GM23248 (cell line): ENCODE data around the gene ZSWIM6. TPM values are rescaled to one million over a fixed set of nuclear protein-coding genes. Genes with fewer than 3 reads are reported as not detected.

Experiments used
- DNase-seq: peaks from one replicate; pipeline ENCODE4 v3.0.0-alpha.2; 2015
- H2AFZ ChIP-seq: fragments of 200-600 bp; sonication (generic); 2 replicates; pipeline ENCODE4 v1.6.1; 2016; ENCODE audit warnings: antibody characterized with exemption
- H3F3A ChIP-seq: fragments of 200-600 bp; sonication (generic); 2 replicates; pipeline ENCODE4 v1.6.1; 2016; ENCODE audit warnings: mild to moderate bottlenecking, antibody characterized with exemption, mixed run types; ENCODE audit not compliant: insufficient read depth
- H3K27ac ChIP-seq: fragments of 200-600 bp; sonication (generic); 2 replicates; pipeline ENCODE4 v1.5.1; 2016; ENCODE audit warnings: mild to moderate bottlenecking
- H3K27me3 ChIP-seq: fragments of 200-600 bp; sonication (generic); replicated peaks from 2 replicates; pipeline ENCODE4 v1.6.1; 2016; ENCODE audit warnings: mild to moderate bottlenecking; ENCODE audit not compliant: insufficient read depth
- H3K36me3 ChIP-seq: fragments of 200-600 bp; sonication (generic); 2 replicates; pipeline ENCODE4 v1.6.1; 2016; ENCODE audit warnings: low read depth, mild to moderate bottlenecking
- H3K4me1 ChIP-seq: fragments of 200-600 bp; sonication (generic); 2 replicates; pipeline ENCODE4 v1.6.1; 2016; ENCODE audit warnings: mild to moderate bottlenecking; ENCODE audit not compliant: insufficient read depth
- H3K4me2 ChIP-seq: fragments of 200-600 bp; sonication (generic); one replicate; pipeline ENCODE4 v1.6.1; 2016; ENCODE audit warnings: mild to moderate bottlenecking; ENCODE audit not compliant: unreplicated experiment
- H3K4me3 ChIP-seq: fragments of 200-600 bp; sonication (generic); 2 replicates; pipeline ENCODE4 v1.5.1; 2016; ENCODE audit warnings: mild to moderate bottlenecking
- H3K79me2 ChIP-seq: fragments of 200-600 bp; sonication (generic); 2 replicates; pipeline ENCODE4 v1.6.1; 2016; ENCODE audit warnings: mild to moderate bottlenecking; ENCODE audit not compliant: insufficient read depth
- H3K9ac ChIP-seq: fragments of 200-600 bp; sonication (generic); 2 replicates; pipeline ENCODE4 v1.6.1; 2016; ENCODE audit warnings: mild to moderate bottlenecking
- H3K9me2 ChIP-seq: fragments of 200-600 bp; sonication (generic); 2 replicates; pipeline ENCODE4 v1.6.1; 2016; ENCODE audit warnings: mixed run types, mild to moderate bottlenecking, moderate library complexity; ENCODE audit not compliant: insufficient read depth
- H3K9me3 ChIP-seq: fragments of 200-600 bp; sonication (generic); one replicate; pipeline ENCODE4 v1.6.1; 2017; ENCODE audit warnings: low read depth
- H4K20me1 ChIP-seq: fragments of 200-600 bp; sonication (generic); 2 replicates; pipeline ENCODE4 v1.6.0; 2016; ENCODE audit not compliant: insufficient read depth
- EZH2 ChIP-seq: fragments of 200-600 bp; sonication (generic); IDR thresholded peaks from 2 replicates; pipeline ENCODE4 v1.6.1; 2018; ENCODE audit warnings: antibody characterized with exemption, mild to moderate bottlenecking; ENCODE audit not compliant: insufficient read depth, poor library complexity, severe bottlenecking
- EZH2phosphoT487 ChIP-seq: fragments of 200-600 bp; sonication (generic); IDR thresholded peaks from 2 replicates; pipeline ENCODE4 v1.6.1; 2018; ENCODE audit warnings: antibody characterized with exemption, moderate library complexity, mild to moderate bottlenecking, low read depth; ENCODE audit not compliant: insufficient read depth
- WGBS, 2 experiments: methylation state at CpG; one replicate each; pipeline ENCODE4 v1.1.6; 2015 to 2017; ENCODE audit warnings: low lambda C conversion rate in 2 of 2, low coverage in 1 of 2; ENCODE audit errors: missing lambda C conversion rate in 2 of 2; 5-methylcytosine and 5-hydroxymethylcytosine counted together
- in situ Hi-C: fragments of 300-500 bp; cut with MboI; formaldehyde crosslinking; loops from 2 replicates; pipeline ENCODE4 v1.15.0; 2020
- polyA plus RNA-seq: library from polyadenylated mRNA; unstranded; fragments of >200 nt; fragmentation: Nextera tagmentation; extraction: Ambion mirVana; gene quantifications from 2 replicates; pipeline ENCODE4 v1.2.1, GENCODE V29; 2016
- total RNA-seq: library from RNA; depleted of rRNA; stranded (reverse); fragments of >200 nt; shearing (Covaris generic); gene quantifications from 2 replicates; pipeline ENCODE4 v1.2.3, GENCODE V29; 2014

ZSWIM6 gene
- total and polyA plus RNA-seq, 2 experiments from 2014 or later, result 1.5 to 4.8 TPM

DNA sequence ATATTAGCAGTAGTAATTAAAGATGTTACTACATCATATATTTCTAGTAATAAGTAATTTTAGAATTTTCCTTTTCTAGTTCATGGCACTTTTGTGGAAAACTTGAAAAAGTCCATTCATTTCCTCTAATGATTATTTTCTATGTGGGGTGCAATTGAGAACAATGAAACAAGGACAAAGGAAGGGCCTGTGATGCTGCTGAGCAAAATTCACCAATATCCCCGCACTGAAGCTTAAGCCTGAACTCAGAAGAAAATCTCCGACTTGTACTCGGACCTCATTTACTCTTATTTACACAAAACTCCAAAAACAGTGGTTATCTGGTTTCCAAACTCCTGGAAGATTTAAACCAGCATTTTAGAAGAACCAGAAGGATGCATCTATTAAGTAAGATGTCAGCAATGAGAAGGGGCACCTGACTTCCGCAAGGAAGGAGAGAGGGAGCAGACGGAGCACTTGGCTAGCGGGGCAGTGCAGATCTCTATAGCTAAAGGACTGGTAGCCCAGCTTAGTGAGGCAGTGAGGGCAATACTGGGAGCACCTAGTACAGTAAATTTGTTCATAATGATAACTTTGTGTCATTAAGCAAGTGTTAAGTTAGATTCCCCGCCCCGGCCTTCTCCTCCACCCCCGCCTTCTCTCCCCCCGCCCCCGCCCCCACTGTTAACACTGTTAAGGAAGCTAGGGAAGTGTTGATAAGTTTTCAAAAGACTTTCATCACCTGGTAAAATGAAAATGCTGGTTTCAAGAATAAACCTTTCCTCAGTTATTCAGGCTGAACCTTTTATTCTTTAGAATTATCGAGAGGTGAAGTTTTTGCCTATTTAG, 123.3 kb downstream of the ZSWIM6 start:
- DNase-seq, result no peak
- H3K27ac ChIP-seq, result no peak overlapping the region
- no peak overlapping the region for H3K4me3 ChIP-seq
- no peaks in the 10 kb centered on the region for H3K9me3 ChIP-seq
- no peak overlapping the region for H2AFZ ChIP-seq
- H3K4me2 ChIP-seq, result no peak overlapping the region
- peaks cover 88% of the 10 kb centered on the region for H3K79me2 ChIP-seq
- H3K27me3 ChIP-seq, result no peaks in the 10 kb centered on the region
- H4K20me1 ChIP-seq, result no peaks in the 10 kb centered on the region
- in situ Hi-C loops, result no loop called here
- WGBS, 2 experiments, result 87 to 93% methylated on average over 11 to 12 of the region's 12 CpGs
- H3K4me1 ChIP-seq, result peaks cover 13% of the 10 kb centered on the region
- peaks cover 22% of the 10 kb centered on the region for H3F3A ChIP-seq
- H3K36me3 ChIP-seq, result no peaks in the 10 kb centered on the region
- H3K9ac ChIP-seq, result no peak overlapping the region
- H3K9me2 ChIP-seq, result no peaks in the 10 kb centered on the region
- TF ChIP-seq EZH2phosphoT487 (no peak), EZH2 (no peak)

DNA sequence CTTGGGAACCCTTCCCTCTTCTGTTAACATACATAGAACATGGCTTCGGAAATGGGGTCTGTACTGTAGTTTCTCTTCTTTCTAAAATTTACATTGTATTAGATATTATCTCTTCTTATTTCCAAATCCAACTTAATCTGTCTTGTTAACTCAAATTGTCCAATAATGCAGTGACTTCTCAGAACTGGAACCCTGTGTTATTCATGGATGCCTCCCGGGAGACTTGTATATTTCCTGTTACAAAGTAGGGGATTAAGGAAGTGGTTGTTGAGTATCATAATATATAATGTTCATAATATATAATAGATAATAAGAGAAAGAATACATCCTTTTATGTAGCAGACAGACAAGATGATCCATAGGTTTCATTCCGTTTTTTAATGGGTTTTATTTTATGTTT, 128.4 kb downstream of the ZSWIM6 start:
- no peak overlapping the region for H3K4me3 ChIP-seq
- H3K27me3 ChIP-seq, result no peaks in the 10 kb centered on the region
- no peak overlapping the region for H3K9ac ChIP-seq
- no peak overlapping the region for H3K27ac ChIP-seq
- TF ChIP-seq EZH2phosphoT487 (no peak), EZH2 (no peak)
- no peak for DNase-seq
- H3K4me2 ChIP-seq, result no peak overlapping the region
- no peaks in the 10 kb centered on the region for H3K9me2 ChIP-seq
- H3K79me2 ChIP-seq, result peaks cover 97% of the 10 kb centered on the region
- H3K9me3 ChIP-seq, result no peaks in the 10 kb centered on the region
- H3F3A ChIP-seq, result no peaks in the 10 kb centered on the region
- in situ Hi-C loops, result no loop called here
- WGBS, 2 experiments, result 96 to 97% methylated on average over 3 of the region's 3 CpGs
- H3K36me3 ChIP-seq, result no peaks in the 10 kb centered on the region
- no peak overlapping the region for H2AFZ ChIP-seq
- H4K20me1 ChIP-seq, result no peaks in the 10 kb centered on the region; the same call in 1 of the 2 replicates
- peaks cover 15% of the 10 kb centered on the region; the same call in 1 of the 2 replicates for H3K4me1 ChIP-seq

DNA sequence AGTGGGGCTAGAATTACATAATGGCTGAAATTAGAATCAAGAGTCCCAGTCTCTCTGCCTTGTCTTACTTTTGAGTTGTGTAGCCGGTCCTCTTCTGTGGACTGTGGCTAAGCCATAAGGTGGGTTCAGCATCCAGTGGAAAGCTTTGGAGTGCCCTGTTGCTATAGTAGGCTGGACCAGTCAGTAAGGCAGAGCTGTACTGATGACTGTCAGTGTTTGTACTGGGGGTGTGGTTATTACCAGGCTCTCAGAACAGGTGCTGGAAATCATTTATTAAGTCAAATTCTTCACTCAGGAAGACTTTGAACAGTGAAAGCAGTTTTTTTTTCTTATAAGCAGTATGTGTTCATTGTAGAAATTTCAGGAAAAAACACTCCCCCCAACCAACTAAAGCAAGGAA, 129.4 kb downstream of the ZSWIM6 start:
- no peaks in the 10 kb centered on the region for H3K36me3 ChIP-seq
- no peak overlapping the region for H3K9ac ChIP-seq
- H4K20me1 ChIP-seq, result no peaks in the 10 kb centered on the region; the same call in 1 of the 2 replicates
- no peaks in the 10 kb centered on the region for H3K9me3 ChIP-seq
- in situ Hi-C loops, result no loop called here
- no peaks in the 10 kb centered on the region for H3F3A ChIP-seq
- peaks cover 21% of the 10 kb centered on the region for H3K4me1 ChIP-seq
- DNase-seq, result no peak
- no peak for TF ChIP-seq EZH2
- no peak for TF ChIP-seq EZH2phosphoT487
- H3K79me2 ChIP-seq, result peaks cover 98% of the 10 kb centered on the region
- H3K27me3 ChIP-seq, result no peaks in the 10 kb centered on the region
- no peak overlapping the region for H3K27ac ChIP-seq
- no peaks in the 10 kb centered on the region for H3K9me2 ChIP-seq
- 100% methylated on average over 1 of the region's 1 CpG for WGBS, 2 experiments
- no peak overlapping the region for H3K4me3 ChIP-seq
- H3K4me2 ChIP-seq, result no peak overlapping the region
- H2AFZ ChIP-seq, result no peak overlapping the region

DNA sequence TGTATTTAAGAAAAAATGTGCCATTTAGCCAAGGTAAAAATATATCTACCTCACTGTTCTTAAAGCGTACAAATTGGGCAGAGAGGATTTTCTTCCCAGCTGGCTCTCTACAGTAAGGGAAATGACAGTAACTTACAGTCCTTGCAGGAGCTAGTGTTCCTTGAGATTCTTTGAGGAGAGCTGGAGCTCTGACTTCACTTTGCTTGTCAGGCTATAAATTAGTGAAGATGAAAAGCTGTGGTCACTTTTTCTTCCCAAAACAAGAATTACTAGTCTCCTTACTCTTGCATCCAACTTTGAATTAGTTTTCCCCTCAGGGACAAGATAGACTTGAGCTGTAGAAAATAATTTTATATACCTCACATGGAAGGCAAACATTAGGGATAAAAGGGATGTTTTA, 129.9 kb downstream of the ZSWIM6 start:
- H3K4me2 ChIP-seq, result no peak overlapping the region
- no peaks in the 10 kb centered on the region for H3K36me3 ChIP-seq
- TF ChIP-seq EZH2 (no peak), EZH2phosphoT487 (no peak)
- WGBS, 2 experiments, result 97 to 100% methylated on average over 1 of the region's 1 CpG
- H3K9me3 ChIP-seq, result no peaks in the 10 kb centered on the region
- peaks cover 24% of the 10 kb centered on the region for H3K4me1 ChIP-seq
- no peaks in the 10 kb centered on the region for H3F3A ChIP-seq
- H3K27ac ChIP-seq, result no peak overlapping the region
- in situ Hi-C loops, result no loop called here
- H3K9me2 ChIP-seq, result no peaks in the 10 kb centered on the region
- H2AFZ ChIP-seq, result no peak overlapping the region
- H4K20me1 ChIP-seq, result no peaks in the 10 kb centered on the region; the same call in 1 of the 2 replicates
- peaks cover 100% of the 10 kb centered on the region for H3K79me2 ChIP-seq
- no peak overlapping the region for H3K4me3 ChIP-seq
- peak; percentile 2 for DNase-seq
- H3K27me3 ChIP-seq, result no peaks in the 10 kb centered on the region
- no peak overlapping the region for H3K9ac ChIP-seq
